ENCODE results near the gene TET2. TPM values are rescaled to one million over a fixed set of nuclear protein-coding genes. Genes with fewer than 3 reads are reported as not detected.

The TET2 gene
- total RNA-seq, 6 experiments from 2014 or later: 7.8 to 11.2 (median 9.9) TPM

DNA sequence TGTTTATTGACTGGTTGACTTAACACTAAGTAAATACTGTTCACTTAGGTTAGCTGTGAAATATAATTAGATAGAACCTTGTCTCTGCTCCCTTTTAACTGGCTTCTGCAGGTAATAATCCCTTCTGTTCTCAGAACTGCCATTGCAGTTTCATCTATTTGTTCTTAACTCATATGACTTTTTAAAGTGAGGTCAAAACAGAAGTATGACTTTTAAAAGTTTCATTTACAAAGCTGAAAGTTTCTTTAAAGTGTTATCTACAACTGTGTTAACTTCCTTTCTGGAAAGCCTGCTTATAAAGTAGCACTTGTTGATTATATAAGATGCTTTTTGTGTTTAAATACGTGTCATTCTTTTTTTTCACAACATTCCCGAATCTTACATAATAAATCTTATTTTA, 127.4 kb downstream of the TET2 start:
- no peak for DNase-seq
- Mint-ChIP-seq H3K9me3 (no peaks in the 10 kb centered on the region), H3K27me3 (ENCODE audit: insufficient read depth) (no peaks in the 10 kb centered on the region), H3K36me3 (ENCODE audit: low read depth) (peaks cover 73% of the 10 kb centered on the region), H3K27ac (no peak overlapping the region), H3K4me3 (no peak overlapping the region), H3K4me1 (ENCODE audit: low read depth) (no peaks in the 10 kb centered on the region; the same call in 1 of the 2 replicates)
- TF ChIP-seq, protein P1, sequence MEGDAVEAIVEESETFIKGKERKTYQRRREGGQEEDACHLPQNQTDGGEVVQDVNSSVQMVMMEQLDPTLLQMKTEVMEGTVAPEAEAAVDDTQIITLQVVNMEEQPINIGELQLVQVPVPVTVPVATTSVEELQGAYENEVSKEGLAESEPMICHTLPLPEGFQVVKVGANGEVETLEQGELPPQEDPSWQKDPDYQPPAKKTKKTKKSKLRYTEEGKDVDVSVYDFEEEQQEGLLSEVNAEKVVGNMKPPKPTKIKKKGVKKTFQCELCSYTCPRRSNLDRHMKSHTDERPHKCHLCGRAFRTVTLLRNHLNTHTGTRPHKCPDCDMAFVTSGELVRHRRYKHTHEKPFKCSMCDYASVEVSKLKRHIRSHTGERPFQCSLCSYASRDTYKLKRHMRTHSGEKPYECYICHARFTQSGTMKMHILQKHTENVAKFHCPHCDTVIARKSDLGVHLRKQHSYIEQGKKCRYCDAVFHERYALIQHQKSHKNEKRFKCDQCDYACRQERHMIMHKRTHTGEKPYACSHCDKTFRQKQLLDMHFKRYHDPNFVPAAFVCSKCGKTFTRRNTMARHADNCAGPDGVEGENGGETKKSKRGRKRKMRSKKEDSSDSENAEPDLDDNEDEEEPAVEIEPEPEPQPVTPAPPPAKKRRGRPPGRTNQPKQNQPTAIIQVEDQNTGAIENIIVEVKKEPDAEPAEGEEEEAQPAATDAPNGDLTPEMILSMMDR (IDR thresholded peaks at IDR 0.05): no peak

DNA sequence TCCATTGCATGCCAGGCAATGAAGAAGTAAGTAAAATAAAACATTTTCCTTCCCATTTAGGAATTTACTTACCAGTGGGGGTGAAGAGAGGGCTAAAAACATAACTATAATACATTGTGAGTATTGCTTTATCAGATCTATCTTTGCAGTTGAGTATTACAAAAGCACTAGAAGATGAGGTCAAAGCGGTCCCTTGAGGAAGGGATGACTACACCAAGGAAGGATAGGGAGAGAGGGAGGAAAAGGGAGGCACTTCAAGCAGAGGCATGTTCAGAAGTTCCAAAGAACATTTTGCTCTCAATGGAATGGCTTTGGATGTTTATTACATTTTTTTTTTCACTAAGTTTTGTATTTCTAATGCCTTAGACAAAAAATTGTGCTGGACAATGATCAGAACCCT, 127.8 kb downstream of the TET2 start:
- H3K27me3 Mint-ChIP-seq (ENCODE audit: insufficient read depth): no peaks in the 10 kb centered on the region
- H3K9me3 Mint-ChIP-seq: no peaks in the 10 kb centered on the region
- no peak overlapping the region for H3K4me3 Mint-ChIP-seq
- peaks cover 69% of the 10 kb centered on the region for H3K36me3 Mint-ChIP-seq (ENCODE audit: low read depth)
- TF ChIP-seq, protein P1 (IDR thresholded peaks at IDR 0.05): no peak
- DNase-seq: no peak
- H3K4me1 Mint-ChIP-seq (ENCODE audit: low read depth): no peaks in the 10 kb centered on the region; the same call in 1 of the 2 replicates
- H3K27ac Mint-ChIP-seq: no peak overlapping the region

DNA sequence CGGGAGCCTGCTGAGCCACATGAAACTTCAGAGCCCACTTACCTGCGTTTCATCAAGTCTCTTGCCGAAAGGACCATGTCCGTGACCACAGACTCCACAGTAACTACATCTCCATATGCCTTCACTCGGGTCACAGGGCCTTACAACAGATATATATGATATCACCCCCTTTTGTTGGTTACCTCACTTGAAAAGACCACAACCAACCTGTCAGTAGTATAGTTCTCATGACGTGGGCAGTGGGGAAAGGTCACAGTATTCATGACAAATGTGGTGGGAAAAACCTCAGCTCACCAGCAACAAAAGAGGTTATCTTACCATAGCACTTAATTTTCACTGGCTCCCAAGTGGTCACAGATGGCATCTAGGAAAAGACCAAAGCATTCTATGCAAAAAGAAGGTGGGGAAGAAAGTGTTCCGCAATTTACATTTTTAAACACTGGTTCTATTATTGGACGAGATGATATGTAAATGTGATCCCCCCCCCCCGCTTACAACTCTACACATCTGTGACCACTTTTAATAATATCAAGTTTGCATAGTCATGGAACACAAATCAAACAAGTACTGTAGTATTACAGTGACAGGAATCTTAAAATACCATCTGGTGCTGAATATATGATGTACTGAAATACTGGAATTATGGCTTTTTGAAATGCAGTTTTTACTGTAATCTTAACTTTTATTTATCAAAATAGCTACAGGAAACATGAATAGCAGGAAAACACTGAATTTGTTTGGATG, 129.9 kb downstream of the TET2 start:
- H3K27ac Mint-ChIP-seq: no peak overlapping the region
- H3K4me3 Mint-ChIP-seq: no peak overlapping the region
- peaks cover 49% of the 10 kb centered on the region for H3K36me3 Mint-ChIP-seq (ENCODE audit: low read depth)
- H3K9me3 Mint-ChIP-seq: no peaks in the 10 kb centered on the region
- TF ChIP-seq, protein P1 (IDR thresholded peaks at IDR 0.05): no peak
- H3K4me1 Mint-ChIP-seq (ENCODE audit: low read depth): peaks cover 17% of the 10 kb centered on the region
- no peak for DNase-seq
- no peaks in the 10 kb centered on the region for H3K27me3 Mint-ChIP-seq (ENCODE audit: insufficient read depth)

DNA sequence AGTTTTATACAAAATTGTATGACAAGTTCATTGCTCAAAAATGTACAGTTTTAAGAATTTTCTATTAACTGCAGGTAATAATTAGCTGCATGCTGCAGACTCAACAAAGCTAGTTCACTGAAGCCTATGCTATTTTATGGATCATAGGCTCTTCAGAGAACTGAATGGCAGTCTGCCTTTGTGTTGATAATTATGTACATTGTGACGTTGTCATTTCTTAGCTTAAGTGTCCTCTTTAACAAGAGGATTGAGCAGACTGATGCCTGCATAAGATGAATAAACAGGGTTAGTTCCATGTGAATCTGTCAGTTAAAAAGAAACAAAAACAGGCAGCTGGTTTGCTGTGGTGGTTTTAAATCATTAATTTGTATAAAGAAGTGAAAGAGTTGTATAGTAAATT, 131.0 kb downstream of the TET2 start:
- DNase-seq: no peak
- Mint-ChIP-seq H3K27ac (no peak overlapping the region), H3K4me3 (no peak overlapping the region), H3K4me1 (ENCODE audit: low read depth) (peaks cover 17% of the 10 kb centered on the region), H3K36me3 (ENCODE audit: low read depth) (peaks cover 38% of the 10 kb centered on the region), H3K9me3 (no peaks in the 10 kb centered on the region), H3K27me3 (ENCODE audit: insufficient read depth) (no peaks in the 10 kb centered on the region)
- TF ChIP-seq, protein P1 (IDR thresholded peaks at IDR 0.05): no peak

DNA sequence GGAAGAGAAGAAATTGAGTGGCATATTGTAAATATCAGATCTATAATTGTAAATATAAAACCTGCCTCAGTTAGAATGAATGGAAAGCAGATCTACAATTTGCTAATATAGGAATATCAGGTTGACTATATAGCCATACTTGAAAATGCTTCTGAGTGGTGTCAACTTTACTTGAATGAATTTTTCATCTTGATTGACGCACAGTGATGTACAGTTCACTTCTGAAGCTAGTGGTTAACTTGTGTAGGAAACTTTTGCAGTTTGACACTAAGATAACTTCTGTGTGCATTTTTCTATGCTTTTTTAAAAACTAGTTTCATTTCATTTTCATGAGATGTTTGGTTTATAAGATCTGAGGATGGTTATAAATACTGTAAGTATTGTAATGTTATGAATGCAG, 132.6 kb downstream of the TET2 start:
- Mint-ChIP-seq H3K4me1 (ENCODE audit: low read depth) (peaks cover 26% of the 10 kb centered on the region), H3K9me3 (no peaks in the 10 kb centered on the region), H3K27me3 (ENCODE audit: insufficient read depth) (no peaks in the 10 kb centered on the region), H3K36me3 (ENCODE audit: low read depth) (peaks cover 25% of the 10 kb centered on the region), H3K4me3 (no peak overlapping the region), H3K27ac (no peak overlapping the region)
- DNase-seq: no peak
- TF ChIP-seq, protein P1 (IDR thresholded peaks at IDR 0.05): no peak
